Sigmoid colon (tissue), 4 donors: Measurements from ENCODE around the gene GRK1.

Experiments used
- CTCF ChIP-seq, 4 experiments: fragments of 450-650 bp in 3 of 4; fragments of 200-600 bp in 1 of 4; IDR thresholded peaks; one replicate each; pipeline ENCODE4 v1.5.1; 2016 to 2019; ENCODE audit warnings: antibody characterized with exemption in 4 of 4, mild to moderate bottlenecking in 3 of 4, moderate library complexity in 2 of 4
- EP300 ChIP-seq, 4 donors: sonication (generic); formaldehyde crosslinking; IDR thresholded peaks; one replicate each; pipeline ENCODE4 v1.6.1; 2017; ENCODE audit warnings: antibody characterized with exemption in 4 of 4
- POLR2A ChIP-seq, 2 donors: fragments of 450-650 bp; IDR thresholded peaks; one replicate each; pipeline ENCODE4 v1.6.1; 2016; ENCODE audit warnings: antibody characterized with exemption in 2 of 2, mild to moderate bottlenecking in 2 of 2, moderate library complexity in 2 of 2
- POLR2AphosphoS5 ChIP-seq, 4 donors: sonication (generic); formaldehyde crosslinking; IDR thresholded peaks; one replicate each; pipeline ENCODE4 v1.6.1; 2017; ENCODE audit warnings: antibody characterized with exemption in 4 of 4

GRCh38 chr13:113724016-113724758 lies 57.2 kb downstream of the GRK1 start:
- TF ChIP-seq CTCF (IDR thresholded peaks at IDR 0.05) (no peak), POLR2AphosphoS5 (IDR thresholded peaks at IDR 0.05) (no peak), EP300 (IDR thresholded peaks at IDR 0.05) (no peak), POLR2A (IDR thresholded peaks at IDR 0.05) (no peak)
